HG02870 (cell line): ENCODE data around the gene EFNB3.

Source experiments
- ATAC-seq: cut with Tn5 transposase; IDR thresholded peaks from one replicate; pipeline ENCODE4 v1.9.1; 2021; ENCODE audit warnings: mild to moderate bottlenecking, moderate library complexity; ENCODE audit not compliant: unreplicated experiment

Gene EFNB3

GRCh38 chr17:7716901-7717755 is 12.1 kb downstream of the EFNB3 start, which contains the start of gene DNAH2:
TSS of gene DNAH2 (plus strand) at chr17:7717744. CDS start at chr17:7719735, 1,991 bp downstream.
- ATAC-seq, result no peak

- no peak for ATAC-seq
These were observed 12.9 kb downstream of the EFNB3 start for GRCh38 chr17:7717756-7718350.

DNA sequence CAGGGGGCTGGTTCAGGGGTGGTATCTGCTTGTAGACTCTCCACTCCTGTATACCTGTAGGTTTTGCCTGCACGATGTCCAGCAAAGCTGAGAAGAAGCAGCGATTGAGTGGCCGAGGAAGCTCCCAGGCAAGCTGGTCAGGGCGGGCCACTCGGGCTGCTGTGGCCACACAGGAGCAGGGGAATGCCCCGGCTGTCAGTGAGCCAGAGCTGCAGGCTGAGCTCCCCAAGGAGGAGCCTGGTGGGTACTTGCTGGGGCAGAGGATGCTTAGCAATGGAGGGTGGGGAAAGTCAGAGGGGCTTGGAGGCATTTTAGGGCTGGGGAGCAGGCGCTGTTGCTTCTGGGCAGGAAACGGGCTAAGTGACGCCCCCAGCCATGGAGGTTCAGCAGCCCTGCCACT is 14.7 kb downstream of the EFNB3 start:
- ATAC-seq, result no peak

GRCh38 chr17:7720125-7720524 is 15.1 kb downstream of the EFNB3 start:
- ATAC-seq, result no peak

DNA sequence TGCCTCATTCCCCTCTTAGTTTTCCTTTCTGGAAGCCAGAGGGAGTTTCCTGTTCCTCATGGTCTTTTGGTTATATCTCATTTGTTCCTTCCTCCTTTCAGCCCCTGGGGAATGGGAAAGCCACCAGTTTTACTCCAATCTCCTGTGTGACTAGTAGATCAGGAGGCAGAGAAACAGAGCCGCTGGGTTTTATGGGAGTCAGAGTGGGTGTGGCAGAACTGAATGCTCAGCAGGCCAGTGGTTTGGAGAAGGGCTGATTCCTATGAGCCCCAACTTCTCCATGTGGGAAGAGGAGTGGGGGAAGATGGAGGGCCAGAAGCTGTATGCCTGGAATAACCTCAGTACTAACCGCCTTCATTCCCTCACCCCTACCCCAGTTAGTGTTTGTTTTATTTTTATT is 16.6 kb downstream of the EFNB3 start:
- ATAC-seq, result no peak

DNA sequence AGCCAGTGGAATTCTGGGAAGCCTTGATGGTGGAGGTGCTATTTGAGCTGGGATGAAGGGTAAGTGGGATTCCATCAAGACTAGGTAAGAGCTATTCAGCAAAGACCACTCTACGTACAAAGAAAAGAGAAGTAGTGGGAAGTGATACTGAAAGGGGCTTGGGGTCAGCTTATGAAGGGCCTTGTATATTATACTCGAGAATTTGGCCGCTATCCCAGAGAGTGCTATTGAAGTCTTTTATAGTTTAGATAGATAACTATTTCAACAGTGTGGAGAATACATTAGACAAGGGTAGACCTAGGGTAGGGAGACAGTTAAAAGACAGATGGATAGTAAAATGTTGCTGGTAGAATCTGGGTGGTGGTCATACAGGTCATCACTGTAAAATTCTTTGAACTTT is 22.9 kb downstream of the EFNB3 start:
- no peak for ATAC-seq

- no peak for ATAC-seq
These were observed 24.8 kb downstream of the EFNB3 start for GRCh38 chr17:7729816-7730215.

- no peak for ATAC-seq
These were observed 28.1 kb downstream of the EFNB3 start for GRCh38 chr17:7732981-7733539.

DNA sequence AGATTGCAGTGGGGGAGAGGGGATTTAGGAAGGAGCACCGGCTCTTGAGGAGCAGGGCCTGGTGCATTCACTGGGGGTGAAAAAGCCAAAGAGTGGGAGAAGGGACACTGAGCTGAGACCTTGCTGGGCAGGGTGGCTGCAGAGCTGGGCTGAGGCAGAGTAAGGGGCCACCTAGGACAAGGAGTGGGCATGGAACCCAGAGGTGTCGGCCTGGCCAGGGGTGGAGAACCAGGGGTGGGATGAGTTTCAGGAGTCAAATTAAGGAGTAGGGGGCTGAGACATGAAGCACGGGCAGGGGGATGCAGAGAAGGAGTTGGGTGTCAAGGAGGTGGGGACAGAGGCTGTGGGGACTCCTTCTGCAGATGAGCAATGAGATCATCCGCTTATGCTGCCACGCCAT is 32.6 kb downstream of the EFNB3 start:
- ATAC-seq, result no peak

GRCh38 chr17:7739746-7740145 is 34.7 kb downstream of the EFNB3 start:
- no peak for ATAC-seq

DNA sequence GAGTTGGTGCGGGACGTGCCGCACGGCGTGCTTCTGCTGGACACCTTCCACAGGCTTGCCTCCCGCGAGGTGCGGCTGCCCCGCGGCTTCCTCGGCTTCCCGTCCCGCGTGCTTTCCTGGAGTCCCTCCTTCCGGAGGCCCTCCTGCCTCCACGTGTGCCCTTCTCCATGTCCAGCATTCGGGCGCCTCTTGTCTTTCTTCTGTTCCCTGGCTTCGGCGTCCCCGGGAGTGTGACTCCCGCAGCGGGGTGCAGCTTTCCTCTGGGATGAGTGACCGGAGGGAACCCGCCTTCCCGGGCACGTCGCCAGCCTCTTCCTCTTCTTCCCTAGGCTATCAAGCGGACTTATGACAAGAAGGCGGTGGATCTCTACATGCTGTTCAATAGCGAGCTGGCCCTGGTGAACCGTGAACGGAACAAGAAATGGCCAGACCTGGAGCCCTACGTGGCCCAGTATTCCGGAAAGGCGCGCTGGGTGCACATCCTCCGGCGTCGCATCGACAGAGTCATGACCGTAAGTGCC is 35.5 kb downstream of the EFNB3 start:
- no peak for ATAC-seq

DNA sequence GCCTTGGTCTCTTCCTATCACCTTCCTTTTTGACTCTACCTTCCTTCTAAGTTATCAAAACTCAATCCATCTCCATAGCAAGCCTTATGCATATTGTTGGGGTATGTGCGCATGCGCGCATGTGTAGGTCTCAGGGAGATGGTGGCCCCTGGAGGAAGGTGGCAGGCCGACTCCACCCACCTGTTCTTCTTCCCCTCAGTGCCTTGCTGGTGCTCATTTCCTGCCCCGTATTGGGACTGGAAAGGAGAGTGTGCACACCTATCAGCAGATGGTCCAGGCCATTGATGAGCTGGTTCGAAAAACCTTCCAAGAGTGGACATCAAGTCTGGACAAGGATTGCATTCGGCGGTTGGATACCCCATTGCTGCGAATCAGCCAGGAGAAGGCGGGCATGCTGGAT is 37.7 kb downstream of the EFNB3 start:
- no peak for ATAC-seq

DNA sequence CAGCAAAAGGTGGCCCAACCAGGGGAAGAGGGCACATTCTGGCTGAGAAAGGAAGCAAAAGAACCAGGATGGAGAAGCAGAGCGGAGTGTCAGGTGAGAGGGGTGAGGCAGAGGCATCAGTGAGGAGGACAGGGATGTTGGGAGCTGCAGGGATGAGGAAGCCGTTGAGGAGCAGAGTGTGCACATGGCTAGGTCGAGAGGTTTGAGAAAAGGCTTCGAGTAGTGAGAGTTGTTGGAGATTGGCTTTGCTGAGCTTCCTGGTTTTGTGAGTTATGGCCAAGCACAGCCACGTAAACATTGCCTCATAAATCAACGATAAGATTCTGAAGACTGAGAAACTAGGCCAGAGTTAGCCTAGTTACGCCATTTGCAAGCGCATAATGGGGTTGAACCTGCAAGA is 39.4 kb downstream of the EFNB3 start:
- no peak for ATAC-seq

GRCh38 chr17:7745748-7746470 is 40.9 kb downstream of the EFNB3 start:
- no peak for ATAC-seq

DNA sequence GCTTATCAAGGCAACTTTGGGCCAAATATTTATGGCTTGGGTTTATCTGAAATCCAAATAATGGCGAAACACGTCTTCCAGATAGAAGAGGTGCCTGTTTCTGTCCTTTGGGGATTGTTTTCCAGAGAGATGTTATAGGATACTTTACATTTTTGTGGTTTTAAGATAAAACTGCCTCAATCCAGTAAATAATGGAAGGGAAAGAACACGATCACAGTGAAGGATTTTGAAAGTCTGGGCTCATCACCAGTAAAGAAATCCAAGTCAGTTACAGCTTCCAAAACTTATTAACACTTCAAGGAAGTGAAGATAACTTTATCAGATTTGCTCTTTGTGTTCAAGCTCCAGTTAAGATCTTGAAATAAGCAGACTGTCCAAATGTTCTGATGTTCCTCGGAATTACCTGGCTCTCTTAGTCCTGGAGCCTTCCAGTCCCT is 42.7 kb downstream of the EFNB3 start:
- no peak for ATAC-seq

GRCh38 chr17:7748076-7748775 is 43.2 kb downstream of the EFNB3 start:
- ATAC-seq, result no peak

DNA sequence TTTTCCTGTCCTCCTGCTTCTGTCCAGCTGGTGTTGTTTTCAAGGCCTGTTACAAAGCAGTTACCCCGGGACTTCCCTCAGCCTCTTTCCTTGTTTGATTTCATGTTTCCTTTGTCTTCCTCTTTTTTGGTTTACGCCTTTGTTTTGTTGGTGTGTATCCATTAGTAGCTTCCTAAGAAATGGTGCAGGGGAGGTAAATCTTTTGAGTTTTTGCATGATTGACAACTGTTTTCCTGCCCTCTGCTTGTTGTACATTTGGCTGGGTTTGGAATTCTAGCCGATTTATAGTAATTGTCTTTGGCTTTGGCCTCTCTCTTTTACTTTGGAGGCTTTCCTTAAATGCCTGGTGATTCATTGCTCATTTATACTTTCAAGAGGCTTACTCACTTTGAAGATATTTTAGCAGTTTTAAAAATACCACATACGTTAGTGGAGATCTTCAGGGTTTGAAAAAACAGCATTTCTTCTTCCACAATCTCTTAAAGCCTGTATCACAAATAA is 45.4 kb downstream of the EFNB3 start:
- no peak for ATAC-seq

GRCh38 chr17:7754656-7755055 is 49.7 kb downstream of the EFNB3 start:
- no peak for ATAC-seq

DNA sequence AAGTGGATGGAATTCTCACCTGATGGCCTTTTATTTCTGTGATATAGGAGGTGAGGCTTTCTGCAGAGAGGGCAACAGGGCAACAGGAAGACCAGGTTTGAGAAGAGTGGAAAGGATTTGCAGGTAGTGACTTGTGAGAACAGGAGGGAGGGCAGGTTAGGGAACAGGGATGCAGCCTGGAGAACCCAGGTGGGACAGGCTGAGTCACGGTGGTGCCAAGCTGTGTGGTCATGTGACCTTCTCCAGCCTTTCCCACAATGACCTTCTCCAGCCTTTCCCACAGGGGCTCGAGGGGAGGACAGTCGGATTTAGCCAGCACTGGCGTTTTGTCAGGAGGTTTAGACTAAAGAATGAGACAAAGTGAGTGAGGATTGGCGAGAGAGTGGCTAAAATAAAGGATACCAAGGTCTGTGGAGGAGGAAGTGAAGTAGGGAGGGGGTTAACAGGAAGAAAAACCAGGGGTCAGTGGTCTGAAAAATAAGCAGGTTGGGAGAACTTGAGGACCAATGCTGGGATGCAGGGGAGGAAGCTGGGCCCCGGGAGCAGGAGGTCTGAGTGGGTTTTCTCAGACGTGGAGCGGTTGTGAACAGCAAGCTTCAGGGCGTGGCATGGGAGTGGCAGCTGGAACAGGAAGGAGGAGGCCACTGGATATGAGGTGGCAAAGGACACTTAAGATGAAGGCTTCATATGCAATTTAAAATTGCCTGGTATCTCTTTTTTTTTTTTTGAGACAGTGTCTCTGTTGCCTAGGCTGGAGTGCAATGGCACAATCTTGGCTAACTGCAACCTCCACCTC is 50.3 kb downstream of the EFNB3 start:
- no peak for ATAC-seq

DNA sequence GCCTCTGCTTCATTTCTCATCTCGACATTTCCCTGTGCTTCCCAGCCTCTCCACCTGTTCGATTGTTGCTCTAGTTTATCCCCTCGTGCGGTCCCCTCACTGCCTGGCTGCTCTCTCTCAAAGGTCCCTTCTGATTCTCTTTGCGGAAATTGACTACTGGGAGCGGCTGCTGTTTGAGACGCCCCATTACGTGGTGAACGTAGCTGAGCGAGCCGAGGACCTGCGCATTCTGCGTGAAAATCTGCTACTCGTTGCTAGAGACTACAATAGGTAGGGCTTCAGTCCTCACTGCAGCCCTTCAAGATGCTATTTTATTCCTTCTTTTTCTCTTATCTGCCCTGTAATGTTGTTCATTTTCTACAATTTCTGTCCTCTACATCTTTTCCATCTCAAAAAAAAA is 52.0 kb downstream of the EFNB3 start:
- no peak for ATAC-seq
